Bronchial epithelial cell (primary cell): ENCODE results near the gene LRP4. TPM values are rescaled to one million over a fixed set of nuclear protein-coding genes. Genes with fewer than 3 reads are reported as not detected.

Source experiments
- DNase-seq: peaks from one replicate; pipeline ENCODE4 v3.0.0-alpha.2; 2010; ENCODE audit warnings: low read depth
- FAIRE-seq: peaks from 2 replicates; lab custom pipeline; 2011; peaks lifted over from hg19 to GRCh38; lab: Jason Lieb, UNC
- H3K27me3 ChIP-seq: 2 replicates; pipeline ENCODE4 v1.5.1; 2011; ENCODE audit warnings: low read length; ENCODE audit not compliant: control insufficient read depth, insufficient read depth
- H3K36me3 ChIP-seq: 2 replicates; pipeline ENCODE4 v1.5.1; 2011; ENCODE audit warnings: low read length; ENCODE audit not compliant: control insufficient read depth, insufficient read depth
- H3K4me3 ChIP-seq: 2 replicates; pipeline ENCODE4 v1.5.1; 2011; ENCODE audit warnings: mild to moderate bottlenecking, low read depth, low read length, control low read depth
- total RNA-seq: library from RNA; depleted of rRNA; stranded (reverse); fragments of >200 nt; gene quantifications from 2 replicates; pipeline ENCODE4 v1.2.1, GENCODE V29; 2014
- TF ChIP-seq, protein P1 (sequence below): IDR thresholded peaks from 2 replicates; pipeline ENCODE4 v1.5.1; 2011; ENCODE audit warnings: mild to moderate bottlenecking, moderate library complexity, low read length, control low read depth, inconsistent platforms; ENCODE audit not compliant: insufficient read depth, severe bottlenecking

LRP4 gene
- total RNA-seq, 1 donor from 2014 or later, result 5.0 TPM

DNA sequence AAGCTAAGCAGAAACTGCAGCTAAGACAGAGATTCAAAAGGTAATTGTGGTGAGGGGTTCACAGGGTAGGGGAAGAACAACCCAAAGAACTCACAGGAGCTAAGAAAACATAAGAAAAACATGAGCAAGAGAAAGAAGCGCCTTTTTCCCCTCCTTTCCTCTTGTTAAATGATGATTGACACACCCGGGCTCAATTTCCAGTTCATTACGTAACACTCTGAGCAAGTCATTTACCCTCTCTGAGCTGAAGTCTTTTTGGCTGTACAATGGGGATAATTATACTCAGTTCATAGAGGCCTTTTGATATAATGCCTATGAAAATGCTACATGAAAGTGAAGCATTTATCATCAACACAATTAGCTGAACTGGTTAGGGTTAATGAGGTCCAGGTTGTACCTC is 17.2 kb downstream of the LRP4 start:
- H3K27me3 ChIP-seq, result no peaks in the 10 kb centered on the region
- no peaks in the 10 kb centered on the region for H3K36me3 ChIP-seq
- TF ChIP-seq, protein P1, sequence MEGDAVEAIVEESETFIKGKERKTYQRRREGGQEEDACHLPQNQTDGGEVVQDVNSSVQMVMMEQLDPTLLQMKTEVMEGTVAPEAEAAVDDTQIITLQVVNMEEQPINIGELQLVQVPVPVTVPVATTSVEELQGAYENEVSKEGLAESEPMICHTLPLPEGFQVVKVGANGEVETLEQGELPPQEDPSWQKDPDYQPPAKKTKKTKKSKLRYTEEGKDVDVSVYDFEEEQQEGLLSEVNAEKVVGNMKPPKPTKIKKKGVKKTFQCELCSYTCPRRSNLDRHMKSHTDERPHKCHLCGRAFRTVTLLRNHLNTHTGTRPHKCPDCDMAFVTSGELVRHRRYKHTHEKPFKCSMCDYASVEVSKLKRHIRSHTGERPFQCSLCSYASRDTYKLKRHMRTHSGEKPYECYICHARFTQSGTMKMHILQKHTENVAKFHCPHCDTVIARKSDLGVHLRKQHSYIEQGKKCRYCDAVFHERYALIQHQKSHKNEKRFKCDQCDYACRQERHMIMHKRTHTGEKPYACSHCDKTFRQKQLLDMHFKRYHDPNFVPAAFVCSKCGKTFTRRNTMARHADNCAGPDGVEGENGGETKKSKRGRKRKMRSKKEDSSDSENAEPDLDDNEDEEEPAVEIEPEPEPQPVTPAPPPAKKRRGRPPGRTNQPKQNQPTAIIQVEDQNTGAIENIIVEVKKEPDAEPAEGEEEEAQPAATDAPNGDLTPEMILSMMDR, result no peak
- no peak overlapping the region for H3K4me3 ChIP-seq
- FAIRE-seq (no peak), DNase-seq (peak; percentile 55)

DNA sequence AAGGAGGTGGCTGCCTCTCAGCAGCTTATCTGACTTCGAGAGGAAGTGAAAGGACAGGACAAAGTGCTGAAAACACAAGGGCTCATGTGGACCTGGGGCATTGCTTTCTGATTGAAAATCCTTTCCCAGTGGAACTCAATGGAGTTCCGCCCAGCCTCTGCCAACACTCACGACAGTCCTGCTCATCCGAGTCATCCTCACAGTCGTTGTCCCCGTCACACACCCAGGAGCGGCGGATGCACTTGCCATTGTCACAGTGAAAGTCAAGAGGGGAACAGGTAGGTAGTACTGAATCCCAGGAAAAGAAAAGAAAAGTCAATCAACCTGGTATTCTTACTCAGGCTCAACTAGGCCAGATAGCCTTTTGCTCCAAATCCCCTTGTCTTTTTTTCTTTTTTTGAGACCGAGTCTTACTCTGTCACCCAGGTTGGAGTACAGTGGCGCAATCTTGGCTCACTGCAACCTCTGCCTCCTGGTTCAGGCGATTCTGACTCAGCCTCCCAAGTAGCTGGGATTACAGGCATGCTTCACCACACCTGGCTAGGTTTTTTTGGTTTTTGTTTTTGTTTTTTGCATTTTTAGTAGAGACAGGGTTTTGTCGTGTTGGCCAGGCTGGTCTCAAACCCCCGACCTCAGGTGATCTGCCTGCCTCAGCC is 18.1 kb downstream of the LRP4 start:
- peak; percentile 69 for DNase-seq
- H3K36me3 ChIP-seq, result no peaks in the 10 kb centered on the region
- TF ChIP-seq, protein P1, result no peak
- FAIRE-seq, result no peak
- no peaks in the 10 kb centered on the region for H3K27me3 ChIP-seq
- H3K4me3 ChIP-seq, result no peak overlapping the region

DNA sequence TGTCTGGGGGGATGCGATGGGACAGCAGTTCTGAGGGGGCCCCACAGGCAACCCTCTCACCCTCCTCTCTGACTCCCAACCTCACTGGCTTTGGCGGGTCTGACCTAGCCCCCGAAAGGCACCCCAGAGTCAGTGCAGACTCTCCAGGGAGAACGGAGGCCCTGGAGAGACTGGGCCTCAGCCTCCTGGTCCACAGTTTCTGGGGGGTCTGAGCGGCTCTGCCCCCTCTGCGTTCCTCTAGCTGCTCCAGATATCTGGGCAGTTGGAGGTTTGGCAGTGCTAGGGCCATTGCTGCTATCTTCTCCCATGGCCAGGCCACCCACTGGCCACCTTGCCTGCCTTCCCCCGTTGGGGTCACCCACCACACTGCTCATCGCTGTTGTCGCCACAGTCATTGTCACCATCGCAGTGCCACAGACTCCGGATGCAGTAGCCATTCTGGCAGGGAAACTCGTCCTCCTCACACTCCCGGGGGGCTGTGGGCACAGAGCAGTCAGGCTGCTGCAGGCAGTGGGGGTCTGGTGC is 18.8 kb downstream of the LRP4 start:
- DNase-seq (no peak), FAIRE-seq (no peak)
- TF ChIP-seq, protein P1, result no peak
- Histone ChIP-seq H3K36me3 (no peaks in the 10 kb centered on the region), H3K27me3 (no peaks in the 10 kb centered on the region), H3K4me3 (no peak overlapping the region)

DNA sequence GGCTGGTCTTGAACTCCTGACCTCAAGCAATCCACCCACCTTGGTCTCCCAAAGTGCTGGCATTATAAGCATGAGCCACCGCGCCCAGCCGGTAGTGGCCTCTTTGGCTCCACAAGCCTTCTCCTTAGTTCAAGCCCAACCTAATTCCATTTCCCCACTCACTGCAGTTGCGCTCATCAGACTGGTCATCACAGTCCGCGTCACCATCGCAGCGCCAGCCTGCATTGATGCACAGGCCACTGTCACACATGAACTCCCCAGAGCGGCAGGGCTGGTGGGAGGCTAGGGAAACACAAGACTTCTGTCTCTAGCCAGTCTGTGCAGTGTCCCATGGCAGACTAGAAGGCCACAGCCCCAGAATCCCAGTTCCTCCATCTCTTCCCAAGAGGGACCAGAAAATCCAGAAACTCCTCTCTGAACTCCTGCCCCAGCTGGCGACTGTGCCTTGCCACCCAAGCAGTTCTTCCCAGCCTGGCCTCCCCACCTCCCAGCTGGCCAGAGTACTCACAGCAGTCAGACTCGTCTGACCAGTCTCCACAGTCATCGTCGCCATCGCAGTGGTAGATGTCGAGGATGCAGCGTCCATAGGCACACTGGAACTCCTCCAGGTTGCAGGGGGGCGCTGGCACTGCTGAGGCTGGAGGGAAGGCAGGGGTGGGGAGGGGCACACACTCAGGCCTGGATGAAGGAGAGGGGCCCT is 19.8 kb downstream of the LRP4 start:
- DNase-seq (peak; percentile 60), FAIRE-seq (no peak)
- TF ChIP-seq, protein P1, result no peak
- Histone ChIP-seq H3K27me3 (no peaks in the 10 kb centered on the region), H3K36me3 (no peaks in the 10 kb centered on the region), H3K4me3 (no peak overlapping the region)

DNA sequence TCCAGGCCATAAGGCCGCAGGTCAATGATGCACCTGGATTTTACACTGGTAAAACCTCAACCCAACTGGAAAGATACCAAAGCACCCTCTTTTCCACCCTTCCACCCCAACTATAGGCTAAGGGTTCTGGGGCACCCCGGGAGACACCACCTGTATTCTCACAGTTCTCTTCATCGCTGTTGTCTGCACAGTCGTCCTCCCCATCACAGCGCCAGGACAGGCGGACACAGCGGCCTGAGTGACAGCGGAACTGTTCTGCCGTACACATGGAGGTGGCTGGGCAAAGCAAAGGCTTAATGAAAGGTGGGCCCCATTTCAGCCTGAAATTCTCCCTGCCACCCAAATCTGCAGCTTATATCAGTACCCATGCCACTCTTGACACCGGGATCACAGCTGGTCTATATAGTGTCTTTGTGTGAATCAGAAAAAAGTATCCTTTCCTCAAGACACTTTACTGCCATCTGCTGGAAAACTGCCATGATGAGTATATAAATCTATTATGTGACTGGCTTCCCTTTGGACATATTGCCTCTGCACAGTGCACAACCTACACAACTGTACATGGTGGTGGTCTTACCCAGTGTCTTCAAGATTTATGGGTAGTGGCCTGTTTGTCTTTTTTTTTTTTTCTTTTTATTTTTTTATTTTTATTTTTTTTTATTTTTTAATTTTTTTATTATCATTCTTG is 21.5 kb downstream of the LRP4 start:
- FAIRE-seq (no peak), DNase-seq (peak; percentile 58)
- Histone ChIP-seq H3K4me3 (no peak overlapping the region), H3K27me3 (no peaks in the 10 kb centered on the region), H3K36me3 (no peaks in the 10 kb centered on the region)
- TF ChIP-seq, protein P1, result peak; percentile 30
